RWPE2 (cell line): ENCODE results near the gene GAS2L1.
"Not testable (repeated sequence)": the region's sequence is repeated elsewhere in the genome, so short reads cannot be mapped to it uniquely, and the experiment has no call there.

ENCODE experiments used
- ATAC-seq: fragments of 200-7000 bp; cut with Tn5 transposase; 3 replicates; pipeline ENCODE4 v1.9.1; 2021; ENCODE audit warnings: low read depth
- DNase-seq: peaks from one replicate; pipeline ENCODE4 v3.0.0-alpha.2; 2020; ENCODE audit warnings: low spot score
- H3K27ac ChIP-seq: fragments of 450-650 bp; 2 replicates; pipeline ENCODE4 v1.5.1; 2017; ENCODE audit warnings: mild to moderate bottlenecking; ENCODE audit not compliant: poor library complexity, severe bottlenecking
- H3K27me3 ChIP-seq: fragments of 250-450 bp; sonication (Bioruptor Pico); 2 replicates; pipeline ENCODE4 v1.5.1; 2021; ENCODE audit warnings: mild to moderate bottlenecking, moderate library complexity; ENCODE audit not compliant: insufficient read depth, poor library complexity, severe bottlenecking
- H3K36me3 ChIP-seq: fragments of 250-450 bp; sonication (Bioruptor Pico); 2 replicates; pipeline ENCODE4 v1.5.1; 2020; ENCODE audit warnings: low read depth, mild to moderate bottlenecking, moderate library complexity
- H3K4me1 ChIP-seq: fragments of 250-450 bp; sonication (Bioruptor Pico); 2 replicates; pipeline ENCODE4 v1.5.1; 2021; ENCODE audit warnings: mild to moderate bottlenecking, moderate library complexity; ENCODE audit not compliant: insufficient read depth, poor library complexity, severe bottlenecking
- H3K4me3 ChIP-seq: fragments of 250-450 bp; sonication (Bioruptor Pico); 2 replicates; pipeline ENCODE4 v1.5.1; 2021; ENCODE audit warnings: mild to moderate bottlenecking, moderate library complexity; ENCODE audit not compliant: severe bottlenecking
- H3K9me3 ChIP-seq: fragments of 250-450 bp; sonication (Bioruptor Pico); 2 replicates; pipeline ENCODE4 v1.5.1; 2021; ENCODE audit warnings: mild to moderate bottlenecking, moderate library complexity; ENCODE audit not compliant: severe bottlenecking
- TF ChIP-seq, protein P1 (sequence below): fragments of 450-650 bp; IDR thresholded peaks from one replicate; pipeline ENCODE4 v1.5.1; 2017; ENCODE audit warnings: mild to moderate bottlenecking, moderate library complexity; ENCODE audit not compliant: poor library complexity, severe bottlenecking

GAS2L1 gene

GRCh38 chr22:29351891-29352290 lies 45.4 kb downstream of the GAS2L1 start:
- DNase-seq (no peak), ATAC-seq (no peak)
- H3K36me3 ChIP-seq, result peaks cover 62% of the 10 kb centered on the region
- no peak overlapping the region for H3K4me3 ChIP-seq
- no peak overlapping the region for H3K27ac ChIP-seq
- no peaks in the 10 kb centered on the region for H3K27me3 ChIP-seq
- no peaks in the 10 kb centered on the region for H3K9me3 ChIP-seq
- H3K4me1 ChIP-seq, result peaks cover 5% of the 10 kb centered on the region
- TF ChIP-seq, protein P1, sequence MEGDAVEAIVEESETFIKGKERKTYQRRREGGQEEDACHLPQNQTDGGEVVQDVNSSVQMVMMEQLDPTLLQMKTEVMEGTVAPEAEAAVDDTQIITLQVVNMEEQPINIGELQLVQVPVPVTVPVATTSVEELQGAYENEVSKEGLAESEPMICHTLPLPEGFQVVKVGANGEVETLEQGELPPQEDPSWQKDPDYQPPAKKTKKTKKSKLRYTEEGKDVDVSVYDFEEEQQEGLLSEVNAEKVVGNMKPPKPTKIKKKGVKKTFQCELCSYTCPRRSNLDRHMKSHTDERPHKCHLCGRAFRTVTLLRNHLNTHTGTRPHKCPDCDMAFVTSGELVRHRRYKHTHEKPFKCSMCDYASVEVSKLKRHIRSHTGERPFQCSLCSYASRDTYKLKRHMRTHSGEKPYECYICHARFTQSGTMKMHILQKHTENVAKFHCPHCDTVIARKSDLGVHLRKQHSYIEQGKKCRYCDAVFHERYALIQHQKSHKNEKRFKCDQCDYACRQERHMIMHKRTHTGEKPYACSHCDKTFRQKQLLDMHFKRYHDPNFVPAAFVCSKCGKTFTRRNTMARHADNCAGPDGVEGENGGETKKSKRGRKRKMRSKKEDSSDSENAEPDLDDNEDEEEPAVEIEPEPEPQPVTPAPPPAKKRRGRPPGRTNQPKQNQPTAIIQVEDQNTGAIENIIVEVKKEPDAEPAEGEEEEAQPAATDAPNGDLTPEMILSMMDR, result no peak

DNA sequence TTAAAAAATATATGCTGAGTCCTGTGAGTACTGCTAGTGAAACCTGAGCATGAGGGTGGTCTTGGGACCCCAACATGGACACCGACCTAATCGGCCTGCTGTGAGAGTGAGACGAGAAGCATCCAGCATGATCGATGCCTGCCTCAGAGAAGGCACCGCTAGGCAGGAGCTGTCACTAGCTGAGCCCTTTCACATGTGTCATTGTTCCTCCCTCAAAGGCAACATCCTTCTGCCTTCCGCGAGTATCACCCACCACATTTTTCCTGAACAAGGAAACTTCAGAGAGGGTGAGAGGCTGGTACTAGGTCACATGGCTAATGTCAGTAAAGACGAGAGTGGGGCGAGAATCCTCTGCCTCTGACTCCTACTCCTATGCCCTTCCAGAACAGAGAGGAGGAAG lies 46.3 kb downstream of the GAS2L1 start:
- TF ChIP-seq, protein P1, result no peak
- H3K27ac ChIP-seq, result no peak overlapping the region
- peaks cover 53% of the 10 kb centered on the region for H3K36me3 ChIP-seq
- H3K4me3 ChIP-seq, result no peak overlapping the region
- peaks cover 5% of the 10 kb centered on the region for H3K4me1 ChIP-seq
- no peaks in the 10 kb centered on the region for H3K9me3 ChIP-seq
- H3K27me3 ChIP-seq, result no peaks in the 10 kb centered on the region
- no peak for ATAC-seq
- no peak for DNase-seq

GRCh38 chr22:29353286-29353685 lies 46.8 kb downstream of the GAS2L1 start:
- DNase-seq, result no peak
- H3K27me3 ChIP-seq, result no peaks in the 10 kb centered on the region
- H3K27ac ChIP-seq, result no peak overlapping the region
- H3K36me3 ChIP-seq, result peaks cover 53% of the 10 kb centered on the region
- TF ChIP-seq, protein P1, result no peak
- no peak for ATAC-seq
- no peak overlapping the region for H3K4me3 ChIP-seq
- H3K4me1 ChIP-seq, result peaks cover 5% of the 10 kb centered on the region
- no peaks in the 10 kb centered on the region for H3K9me3 ChIP-seq

- TF ChIP-seq, protein P1, result no peak
- Histone ChIP-seq H3K4me3 (no peak overlapping the region), H3K36me3 (peaks cover 53% of the 10 kb centered on the region), H3K27me3 (no peaks in the 10 kb centered on the region), H3K9me3 (no peaks in the 10 kb centered on the region), H3K4me1 (peaks cover under 1% of the 10 kb centered on the region), H3K27ac (no peak overlapping the region)
- DNase-seq, result no peak
- no peak for ATAC-seq
Measured at GRCh38 chr22:29353860-29354259, 47.4 kb downstream of the GAS2L1 start.

DNA sequence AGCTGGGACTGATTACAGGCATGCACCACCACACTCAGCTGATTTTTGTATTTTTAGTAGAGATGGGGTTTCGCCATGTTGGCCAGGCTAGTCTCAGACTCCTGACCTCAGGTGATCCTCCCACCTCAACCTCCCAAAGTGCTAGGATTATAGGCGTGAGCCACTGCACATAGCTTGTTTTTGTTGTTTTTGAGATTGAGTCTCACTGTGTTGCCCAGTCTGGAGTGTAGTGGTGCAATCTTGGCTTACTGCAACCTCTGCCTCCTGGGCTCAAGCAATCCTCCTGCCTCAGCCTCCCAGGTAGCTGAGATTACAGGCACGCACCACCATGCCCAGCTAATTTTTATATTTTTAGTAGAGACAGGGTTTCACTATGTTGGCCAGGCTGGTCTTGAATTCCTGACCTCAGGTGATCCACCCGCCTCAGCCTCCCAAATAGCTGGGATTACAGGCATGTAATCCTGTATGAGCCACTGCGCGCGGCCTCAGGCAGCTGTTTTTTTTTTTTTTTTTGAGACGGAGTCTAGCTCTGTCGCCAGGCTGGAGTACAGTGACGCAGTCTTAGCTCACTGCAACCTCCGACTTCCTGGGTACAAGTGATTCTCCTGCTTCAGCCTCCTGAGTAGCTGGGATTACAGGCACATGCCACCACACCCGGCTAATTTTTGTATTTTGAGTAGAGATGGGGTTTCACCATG lies 50.9 kb downstream of the GAS2L1 start:
- not testable (repeated sequence) for H3K4me3 ChIP-seq, ATAC-seq, H3K9me3 ChIP-seq, DNase-seq, H3K27me3 ChIP-seq, H3K4me1 ChIP-seq, H3K27ac ChIP-seq
- peaks cover 43% of the 10 kb centered on the region for H3K36me3 ChIP-seq
